IPS-18c (cell line): ENCODE data around the gene RAB10.
"Not testable (repeated sequence)": the region's sequence is repeated elsewhere in the genome, so short reads cannot be mapped to it uniquely, and the experiment has no call there.

Experiments
- H3K4me3 ChIP-seq: 2 replicates; pipeline ENCODE4 v1.7.0; 2013; ENCODE audit warnings: low read depth, mild to moderate bottlenecking, low read length, moderate library complexity; ENCODE audit not compliant: insufficient read depth
- H3K9me3 ChIP-seq: one replicate; pipeline ENCODE4 v1.6.1; 2013; ENCODE audit warnings: mild to moderate bottlenecking, low read length, moderate library complexity; ENCODE audit not compliant: control insufficient read depth, insufficient read depth

RAB10 gene

DNA sequence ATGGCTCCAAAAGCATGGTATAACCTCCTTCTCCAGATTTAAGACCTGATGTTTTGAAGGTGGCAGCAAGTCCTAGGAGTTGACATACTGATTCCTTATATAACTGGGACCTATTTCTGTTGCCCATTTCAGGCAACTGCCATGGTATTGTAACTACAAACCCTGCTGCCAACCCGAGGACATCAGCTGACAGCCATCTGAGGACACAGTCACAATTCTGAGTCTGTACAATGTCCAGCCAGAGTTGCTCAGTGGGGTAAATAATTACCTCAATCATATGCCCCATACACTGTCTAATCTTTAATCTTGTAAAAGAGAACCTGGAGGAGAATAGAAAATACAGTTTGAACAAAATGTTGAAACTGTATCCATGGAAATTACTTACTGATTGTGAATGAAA is 130.3 kb downstream of the RAB10 start:
- H3K9me3 ChIP-seq = no peaks in the 10 kb centered on the region
- H3K4me3 ChIP-seq = no peak overlapping the region

DNA sequence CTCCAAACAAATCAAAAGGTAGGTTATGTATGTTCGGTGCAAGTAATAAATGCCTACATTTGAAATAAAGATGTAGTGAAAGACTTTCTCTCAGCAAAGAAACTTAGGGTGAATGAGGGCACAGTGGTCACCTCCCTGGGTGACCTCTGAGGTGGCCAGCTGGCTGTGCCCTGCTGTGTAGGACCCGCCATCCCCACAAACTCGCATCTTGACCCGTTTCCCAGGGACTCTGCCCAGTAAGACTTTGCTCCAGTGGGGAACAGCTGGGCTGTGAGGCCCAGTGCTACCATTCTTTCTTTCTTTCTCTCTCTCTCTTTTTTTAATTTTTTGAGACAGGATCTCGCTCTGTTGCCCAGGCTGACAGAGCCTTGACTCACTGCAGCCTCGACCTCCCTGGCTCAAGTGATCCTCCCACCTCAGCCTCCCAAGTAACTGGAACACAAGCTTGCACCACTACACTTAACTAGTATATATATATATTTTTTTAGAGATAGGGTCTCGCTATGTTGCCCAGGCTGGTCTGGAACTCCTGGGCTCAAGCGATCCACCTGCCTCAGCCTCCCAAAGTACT is 130.8 kb downstream of the RAB10 start:
- no peak overlapping the region for H3K4me3 ChIP-seq
- H3K9me3 ChIP-seq = no peaks in the 10 kb centered on the region

DNA sequence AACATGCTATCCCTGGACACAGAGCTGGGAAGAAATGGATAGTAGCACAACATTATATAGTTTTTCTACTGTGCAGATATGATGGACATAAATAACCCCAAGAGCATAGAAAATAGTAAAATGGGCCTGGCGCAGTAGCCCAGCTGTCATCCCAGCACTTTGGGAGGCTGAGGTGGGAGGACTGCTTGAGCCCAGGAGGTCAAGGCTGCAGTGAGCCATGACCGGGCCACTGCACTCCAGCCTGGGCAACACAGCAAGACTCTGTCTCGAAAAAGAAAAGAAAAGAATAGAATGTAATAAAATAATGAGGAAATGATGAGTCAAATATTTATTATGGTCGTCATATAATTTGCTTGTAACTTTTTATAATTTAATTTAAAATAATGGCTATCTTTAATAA is 131.5 kb downstream of the RAB10 start:
- no peaks in the 10 kb centered on the region for H3K9me3 ChIP-seq
- H3K4me3 ChIP-seq = no peak overlapping the region

DNA sequence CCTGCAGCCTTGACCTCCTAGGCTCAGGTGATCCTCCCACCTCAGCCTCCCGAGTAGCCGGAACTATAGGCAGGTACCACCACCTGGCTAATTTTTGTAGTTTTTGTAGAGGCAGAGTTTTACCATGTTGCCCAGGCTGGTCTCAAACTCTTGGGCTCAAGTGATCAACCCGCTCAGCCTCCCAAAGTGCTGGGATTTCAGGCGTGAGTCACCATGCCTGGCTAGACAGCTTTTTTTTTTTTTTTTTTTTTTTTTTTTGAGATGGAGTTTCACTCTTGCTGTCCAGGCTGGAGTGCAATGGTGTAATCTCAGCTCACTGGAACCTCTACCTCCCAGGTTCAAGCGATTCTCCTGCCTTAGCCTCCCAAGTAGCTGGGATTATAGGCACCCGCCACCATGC is 132.7 kb downstream of the RAB10 start:
- H3K4me3 ChIP-seq, H3K9me3 ChIP-seq: not testable (repeated sequence)

DNA sequence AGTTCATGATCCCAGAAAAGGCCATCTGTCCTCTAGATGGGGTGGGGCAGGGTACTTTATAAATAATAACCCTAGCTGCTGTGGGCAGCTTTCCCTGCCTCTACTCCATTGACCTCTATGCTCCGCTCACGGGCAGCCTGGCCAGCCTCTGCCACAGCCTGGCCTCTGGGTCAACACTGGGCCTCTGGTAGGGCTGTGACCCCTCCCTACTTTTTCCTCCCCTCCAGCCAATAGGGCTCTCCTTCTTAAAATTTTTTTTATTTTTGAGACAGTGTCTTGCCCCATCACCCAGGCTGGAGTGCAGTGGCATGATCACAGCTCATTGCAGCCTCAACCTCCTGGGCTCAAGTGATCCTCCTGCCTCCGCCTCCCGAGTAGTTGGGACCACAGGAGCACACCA is 134.9 kb downstream of the RAB10 start:
- H3K9me3 ChIP-seq = no peaks in the 10 kb centered on the region

DNA sequence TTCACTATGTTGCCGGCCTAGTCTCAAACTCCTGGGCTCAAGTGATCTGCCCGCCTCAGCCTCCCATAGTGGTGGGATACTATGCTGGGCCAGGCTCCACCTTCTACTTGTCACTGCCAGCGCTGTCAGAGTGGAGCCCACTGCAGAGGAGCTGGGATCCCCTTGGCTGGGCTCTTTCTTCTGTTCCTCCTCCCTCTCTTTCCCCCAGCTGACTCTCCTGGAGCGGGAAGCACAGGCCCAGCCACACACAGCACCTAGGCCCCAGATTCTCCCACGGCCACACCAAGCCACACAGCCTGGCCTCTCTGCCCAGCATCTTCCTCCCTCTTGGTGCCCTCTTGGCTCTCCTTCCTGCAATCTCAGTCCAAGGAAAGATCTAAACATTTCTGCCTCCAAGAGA is 135.3 kb downstream of the RAB10 start:
- Histone ChIP-seq H3K4me3 (no peak overlapping the region), H3K9me3 (no peaks in the 10 kb centered on the region)

More for the DNA sequence above, 134.9 kb downstream of the RAB10 start:
- H3K4me3 ChIP-seq = no peak overlapping the region

DNA sequence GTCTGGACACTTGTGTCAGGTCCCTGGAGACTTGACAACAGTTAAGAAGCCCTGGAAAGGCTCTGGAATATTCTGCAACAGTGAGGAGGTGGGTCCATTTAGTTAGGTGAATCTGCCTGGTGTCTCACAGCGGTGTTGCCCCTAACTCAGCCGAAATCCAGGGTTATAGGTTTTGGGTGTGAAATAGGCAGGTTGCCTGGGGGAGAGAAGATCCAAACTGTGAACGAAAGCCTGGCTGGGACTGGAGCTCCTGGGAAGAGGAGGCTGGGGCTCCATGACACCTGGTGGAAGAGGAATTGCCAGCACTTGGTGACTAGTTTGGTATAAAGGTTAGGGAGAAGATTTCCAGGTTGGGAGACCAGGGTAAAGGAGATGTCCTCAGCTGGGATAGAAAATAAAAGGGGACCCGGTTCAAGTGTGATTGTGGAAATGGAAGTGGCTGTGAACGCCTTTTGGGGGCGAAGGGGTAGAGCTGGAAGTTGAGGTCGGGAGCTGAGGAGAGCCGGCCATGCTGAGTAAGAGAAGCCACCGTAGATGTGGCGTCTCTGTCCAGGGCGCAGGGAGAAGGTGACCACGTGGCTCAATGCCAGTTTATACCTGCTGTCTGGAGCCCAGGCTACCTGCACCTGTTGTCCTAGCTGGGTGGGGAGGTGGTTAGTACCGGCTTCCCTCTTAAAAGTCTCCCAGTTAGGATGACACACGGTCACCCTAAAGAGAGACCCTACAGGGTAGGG is 136.0 kb downstream of the RAB10 start:
- H3K4me3 ChIP-seq = no peak overlapping the region
- no peaks in the 10 kb centered on the region for H3K9me3 ChIP-seq

DNA sequence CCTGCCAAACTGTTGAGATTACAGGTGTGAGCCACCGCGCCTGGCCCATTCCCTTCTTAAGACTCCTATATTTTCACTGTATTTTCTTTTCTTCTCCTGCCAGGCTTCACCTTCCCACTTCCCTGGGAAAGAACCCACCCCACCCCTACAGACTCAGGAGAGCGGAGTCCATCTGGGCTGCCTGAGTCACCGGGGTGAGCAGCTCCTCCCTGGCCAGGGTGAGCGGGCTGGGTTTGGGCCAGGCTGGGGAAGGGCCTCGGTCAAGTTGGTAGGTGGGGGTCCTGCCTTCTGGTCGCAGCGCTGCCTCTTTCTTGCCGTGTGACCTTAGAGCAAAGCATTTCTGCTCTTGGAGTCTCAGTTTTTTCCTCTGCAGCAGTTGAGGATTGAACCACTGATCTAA is 136.9 kb downstream of the RAB10 start:
- H3K4me3 ChIP-seq = no peak overlapping the region
- H3K9me3 ChIP-seq = no peaks in the 10 kb centered on the region

DNA sequence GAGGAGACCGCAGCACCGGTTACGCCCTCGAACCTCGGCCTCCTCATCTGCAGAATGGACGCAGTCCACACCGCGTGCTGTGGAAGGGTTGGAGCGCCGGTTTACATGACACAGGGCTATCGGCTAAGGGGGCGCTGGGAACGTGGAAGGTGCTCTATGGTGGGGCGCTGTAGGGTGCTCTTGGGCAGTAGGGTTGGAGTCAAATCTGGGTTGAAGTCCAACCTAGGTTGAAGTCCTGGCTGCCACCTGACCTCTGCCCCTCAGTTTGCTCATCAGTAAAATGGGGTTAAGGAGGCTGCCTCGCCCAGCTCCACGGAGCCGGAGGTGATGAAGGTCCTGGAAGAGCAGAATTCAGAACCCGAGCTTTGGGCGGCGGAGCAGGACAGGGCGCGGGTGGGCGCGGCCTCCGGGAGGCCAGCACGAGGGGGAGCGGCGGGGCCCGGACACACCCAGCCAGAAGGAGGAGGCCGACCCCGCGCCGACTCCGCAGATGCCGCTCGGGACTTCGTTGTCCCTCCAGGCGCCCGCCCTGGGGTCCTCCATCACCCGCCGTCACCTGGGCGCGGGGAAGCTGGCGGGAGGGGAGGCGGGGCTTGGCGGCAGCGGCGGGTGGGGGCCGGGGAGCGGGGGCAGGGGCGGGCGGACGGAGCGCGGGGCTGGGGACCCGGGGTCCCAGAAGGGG is 138.4 kb downstream of the RAB10 start:
- H3K9me3 ChIP-seq = peaks cover 2% of the 10 kb centered on the region
- H3K4me3 ChIP-seq = peak overlapping the region; percentile 57; the same call in 1 of the 2 replicates

DNA sequence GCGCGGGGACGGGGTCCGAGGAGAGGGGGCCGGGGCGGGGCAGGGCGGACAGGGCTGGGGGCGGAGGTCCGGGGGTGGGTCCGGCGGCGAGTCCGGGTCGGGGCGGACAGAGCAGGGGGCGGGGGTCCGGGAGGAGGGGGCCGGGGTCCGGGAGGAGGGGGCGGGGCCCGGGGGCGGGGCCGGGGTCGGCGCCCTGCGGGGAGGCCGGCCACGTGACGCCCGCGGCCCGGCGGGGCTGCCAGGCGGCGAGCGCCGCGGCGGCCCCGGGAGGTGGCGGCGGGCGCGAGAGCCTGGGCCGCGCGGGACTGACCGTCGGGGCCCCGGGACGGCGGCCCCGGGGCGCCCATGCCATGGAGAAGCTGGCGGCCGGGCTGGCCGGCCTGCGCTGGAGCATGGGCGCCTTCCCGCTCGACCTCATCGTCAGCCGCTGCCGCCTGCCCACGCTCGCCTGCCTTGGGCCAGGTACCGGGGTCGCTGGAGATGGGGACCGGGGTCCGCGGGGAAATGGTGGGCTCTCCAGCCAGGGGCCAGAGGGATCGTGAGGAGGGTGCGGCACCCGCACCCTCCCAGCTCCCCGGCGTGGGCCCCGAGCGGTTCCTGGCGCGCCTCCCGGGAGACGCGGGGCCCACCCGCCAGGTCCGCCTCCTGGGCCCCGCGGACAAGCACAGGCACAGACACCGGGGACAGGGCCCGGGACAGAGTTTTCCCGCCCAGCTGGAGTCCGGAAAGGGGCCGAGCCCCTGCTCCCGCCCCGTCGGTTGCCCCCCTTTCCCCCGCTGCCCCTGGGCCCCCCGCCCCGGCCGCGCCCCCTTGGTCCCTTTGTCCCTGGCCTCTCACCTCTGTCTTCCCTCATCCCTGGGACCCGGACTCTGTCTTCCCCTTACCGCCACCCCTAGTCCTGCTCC is 139.2 kb downstream of the RAB10 start, which contains the start of gene GAREM2:
TSS of gene GAREM2 (plus strand) at position 218 of the 905 bp plus-strand sequence. CDS start at position 351, 133 bp downstream.
- peak within 1 kb of the TSS; percentile 74 for H3K4me3 ChIP-seq
- H3K9me3 ChIP-seq = peaks cover 2% of the 10 kb centered on the region

DNA sequence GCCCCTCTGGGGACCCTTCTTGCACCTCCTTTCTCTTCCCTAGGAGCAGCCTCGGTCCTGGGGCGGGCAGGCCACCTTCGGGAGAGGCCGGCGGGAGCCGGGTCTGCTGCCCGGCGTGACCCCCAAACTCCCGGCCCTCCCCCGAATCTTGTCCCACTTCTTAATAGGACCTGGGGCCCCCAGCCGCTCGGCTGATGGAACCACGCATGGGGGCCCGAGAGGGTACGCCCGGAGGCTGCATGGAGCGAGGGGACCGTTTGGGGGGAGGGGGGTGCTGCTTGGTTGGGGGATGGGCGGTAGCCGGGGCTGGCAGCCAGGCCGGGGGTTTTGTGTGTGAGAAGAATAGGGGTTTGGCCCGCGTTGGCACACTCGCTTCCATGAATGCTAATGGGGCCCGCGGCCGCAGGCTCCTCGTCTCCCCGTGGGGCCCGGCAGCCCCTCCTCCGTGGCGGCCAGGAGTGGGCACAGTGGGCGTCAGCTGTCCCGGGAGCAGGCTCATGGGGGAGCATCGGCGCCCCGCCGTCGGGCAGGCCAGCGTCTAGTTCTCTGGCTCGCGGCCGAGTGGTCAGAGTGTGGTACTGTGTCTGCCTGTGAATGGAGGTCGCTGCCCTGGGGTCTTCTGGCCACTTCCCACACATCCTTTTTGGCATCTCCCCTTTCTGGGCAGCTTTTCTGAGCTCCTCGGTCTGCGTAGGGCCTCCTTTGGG is 140.0 kb downstream of the RAB10 start:
- peak overlapping the region; percentile 74 for H3K4me3 ChIP-seq

DNA sequence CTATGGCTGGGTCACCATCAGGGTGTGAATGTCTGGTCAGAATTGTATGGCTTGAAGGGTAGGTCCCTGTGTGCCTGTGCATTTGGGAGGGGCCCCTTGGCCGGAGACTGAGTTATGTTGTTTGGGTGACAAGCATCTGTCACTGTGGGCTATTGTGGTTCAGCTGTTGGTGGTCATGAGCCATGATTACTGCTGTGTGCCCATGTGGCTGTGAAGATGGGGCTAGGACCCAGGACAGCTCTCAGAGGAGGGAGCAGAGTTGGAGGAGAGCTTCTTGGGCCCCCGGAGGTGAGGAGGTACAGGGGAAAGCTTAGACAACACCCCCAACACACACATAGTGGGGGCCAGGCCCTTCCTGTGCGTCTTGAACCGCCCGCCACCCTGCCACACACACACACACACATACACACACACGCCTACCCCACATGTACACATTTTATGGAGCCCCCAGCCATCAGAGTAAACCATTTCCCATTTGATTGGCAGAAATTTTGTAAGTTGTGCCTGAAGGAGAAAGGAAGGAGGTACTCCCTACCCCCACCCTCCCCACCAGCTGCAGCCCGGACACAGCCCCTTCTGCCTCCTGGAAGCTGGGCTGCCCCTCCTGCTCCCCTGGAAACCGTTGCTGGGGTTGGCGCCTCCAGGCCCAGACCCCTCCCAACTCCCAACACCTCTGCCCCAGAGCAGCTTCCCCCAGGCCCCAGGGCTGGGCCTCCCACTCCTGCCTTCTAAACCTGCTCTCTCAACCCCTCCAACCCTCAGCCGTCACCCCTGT is 141.0 kb downstream of the RAB10 start:
- Histone ChIP-seq H3K4me3 (0 out of 2 replicates have a peak overlapping the region, but pooled peaks have one; percentile 74), H3K9me3 (peaks cover 2% of the 10 kb centered on the region)

More for the DNA sequence above, 140.0 kb downstream of the RAB10 start:
- H3K9me3 ChIP-seq = peaks cover 2% of the 10 kb centered on the region

DNA sequence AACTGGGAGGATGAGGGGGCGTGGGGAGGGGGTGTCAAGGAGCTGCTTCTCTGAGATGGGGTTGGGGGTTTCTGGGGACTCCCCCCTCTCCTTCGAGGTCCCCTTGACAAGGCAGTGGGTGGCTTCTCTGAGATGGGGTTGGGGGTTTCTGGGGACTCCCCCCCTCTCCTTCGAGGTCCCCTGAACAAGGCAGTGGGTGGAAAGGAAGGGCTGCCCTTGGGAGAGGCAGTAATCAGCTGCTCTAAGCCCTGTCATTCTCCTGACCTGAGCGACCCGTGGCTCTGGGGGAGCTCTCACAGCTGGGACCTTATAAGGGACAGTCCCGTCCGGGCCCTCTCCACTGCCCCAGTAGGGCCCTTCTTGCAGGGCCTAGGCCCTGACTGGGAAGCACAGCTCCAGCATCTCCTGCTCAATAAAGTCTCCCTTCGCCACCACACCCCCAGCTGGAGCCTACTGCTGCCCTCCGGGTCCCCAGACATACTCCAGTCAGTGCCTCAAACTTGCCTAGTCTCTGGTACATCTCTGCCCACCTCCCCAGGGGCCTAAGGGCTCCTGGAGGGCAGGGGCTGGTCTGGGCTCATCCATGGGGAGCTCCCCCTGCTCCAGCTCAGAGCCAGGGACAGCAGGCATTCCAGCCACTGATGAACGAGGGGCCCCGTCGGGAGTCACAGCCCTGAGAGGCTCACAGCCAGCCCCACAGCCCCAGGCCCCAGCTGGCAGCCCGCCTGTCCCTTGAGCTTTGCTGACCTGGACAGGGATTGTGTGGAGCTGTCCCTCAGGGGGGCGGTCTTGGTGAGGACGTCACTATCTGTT is 141.8 kb downstream of the RAB10 start:
- no peak overlapping the region for H3K4me3 ChIP-seq
- peaks cover 2% of the 10 kb centered on the region for H3K9me3 ChIP-seq

DNA sequence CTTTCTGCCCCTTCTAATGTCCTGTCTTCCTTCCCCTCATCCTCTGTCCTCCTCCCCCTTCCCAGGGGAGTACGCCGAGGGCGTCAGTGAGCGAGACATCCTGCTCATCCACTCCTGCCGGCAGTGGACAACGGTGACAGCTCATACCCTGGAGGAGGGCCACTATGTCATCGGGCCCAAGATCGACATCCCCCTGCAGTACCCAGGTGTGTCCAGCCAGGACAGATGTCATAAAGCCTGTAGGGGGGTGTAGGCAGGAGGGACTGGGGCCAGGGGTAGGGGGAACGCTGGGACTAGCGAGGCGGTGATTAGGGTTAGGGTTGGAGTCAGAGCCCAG is 142.4 kb downstream of the RAB10 start:
- H3K9me3 ChIP-seq = peaks cover 2% of the 10 kb centered on the region
- no peak overlapping the region for H3K4me3 ChIP-seq

DNA sequence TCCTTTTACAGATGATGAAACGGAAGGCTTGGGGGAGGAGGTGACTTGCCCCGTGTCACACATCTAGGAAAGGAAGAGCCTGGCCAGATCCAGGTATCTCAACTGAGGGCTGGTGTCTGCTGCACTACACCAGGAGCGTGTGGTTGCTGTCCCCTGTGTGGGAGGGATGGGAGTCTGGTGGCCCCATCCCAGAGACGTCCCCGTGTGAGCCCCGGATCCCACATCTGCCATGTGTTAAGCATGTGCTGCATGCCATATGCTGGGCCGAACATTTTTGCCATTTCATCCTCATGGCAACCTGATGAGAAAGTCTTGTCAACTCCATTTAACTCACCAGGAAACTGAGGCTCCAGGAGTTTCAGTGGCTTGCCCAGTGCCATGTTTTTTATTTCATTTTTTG is 143.2 kb downstream of the RAB10 start:
- Histone ChIP-seq H3K4me3 (no peak overlapping the region), H3K9me3 (peaks cover 2% of the 10 kb centered on the region)
